ENCODE results near the gene RAB11FIP5.

RAB11FIP5 gene

DNA sequence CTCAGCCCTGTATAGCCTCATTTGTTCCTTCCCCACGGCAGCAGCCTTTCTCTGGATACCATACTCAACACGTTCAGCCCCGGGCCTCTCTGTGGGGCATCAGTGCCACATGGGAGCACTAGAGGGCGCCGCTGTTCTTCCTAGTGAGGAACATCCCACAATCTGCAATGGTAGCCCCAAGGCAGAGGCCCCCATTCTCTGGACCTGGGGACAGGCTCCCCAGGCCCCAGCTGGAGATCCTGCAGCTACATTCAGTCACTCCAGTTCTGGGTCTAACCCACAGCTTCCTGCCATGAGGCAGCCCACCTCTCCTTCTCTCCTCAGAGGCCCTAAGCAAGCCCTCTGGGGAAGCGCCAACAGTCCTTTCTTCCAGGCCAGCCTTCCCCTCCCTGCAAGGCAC is 27.1 kb downstream of the RAB11FIP5 start:
- DNase-seq, result peak; percentile 77

DNA sequence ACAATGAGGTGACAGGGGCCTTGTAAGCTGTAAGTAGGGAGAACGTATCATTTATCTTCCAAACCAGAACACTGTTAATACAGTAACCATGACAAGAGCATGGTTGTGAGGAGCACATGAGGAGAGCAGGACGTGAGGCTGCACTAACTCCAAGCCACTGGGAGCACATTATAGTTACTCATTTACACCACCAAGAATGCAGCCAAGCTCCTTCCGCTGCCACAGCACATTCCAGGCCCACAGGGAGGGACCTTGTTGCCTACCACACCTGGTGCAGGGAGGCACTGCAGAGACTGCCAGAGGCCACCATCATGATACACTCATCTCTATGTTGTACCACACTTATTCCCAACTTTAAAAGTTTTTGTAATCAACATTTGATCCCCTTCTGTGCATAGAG is 27.8 kb downstream of the RAB11FIP5 start:
- DNase-seq, result no peak

DNA sequence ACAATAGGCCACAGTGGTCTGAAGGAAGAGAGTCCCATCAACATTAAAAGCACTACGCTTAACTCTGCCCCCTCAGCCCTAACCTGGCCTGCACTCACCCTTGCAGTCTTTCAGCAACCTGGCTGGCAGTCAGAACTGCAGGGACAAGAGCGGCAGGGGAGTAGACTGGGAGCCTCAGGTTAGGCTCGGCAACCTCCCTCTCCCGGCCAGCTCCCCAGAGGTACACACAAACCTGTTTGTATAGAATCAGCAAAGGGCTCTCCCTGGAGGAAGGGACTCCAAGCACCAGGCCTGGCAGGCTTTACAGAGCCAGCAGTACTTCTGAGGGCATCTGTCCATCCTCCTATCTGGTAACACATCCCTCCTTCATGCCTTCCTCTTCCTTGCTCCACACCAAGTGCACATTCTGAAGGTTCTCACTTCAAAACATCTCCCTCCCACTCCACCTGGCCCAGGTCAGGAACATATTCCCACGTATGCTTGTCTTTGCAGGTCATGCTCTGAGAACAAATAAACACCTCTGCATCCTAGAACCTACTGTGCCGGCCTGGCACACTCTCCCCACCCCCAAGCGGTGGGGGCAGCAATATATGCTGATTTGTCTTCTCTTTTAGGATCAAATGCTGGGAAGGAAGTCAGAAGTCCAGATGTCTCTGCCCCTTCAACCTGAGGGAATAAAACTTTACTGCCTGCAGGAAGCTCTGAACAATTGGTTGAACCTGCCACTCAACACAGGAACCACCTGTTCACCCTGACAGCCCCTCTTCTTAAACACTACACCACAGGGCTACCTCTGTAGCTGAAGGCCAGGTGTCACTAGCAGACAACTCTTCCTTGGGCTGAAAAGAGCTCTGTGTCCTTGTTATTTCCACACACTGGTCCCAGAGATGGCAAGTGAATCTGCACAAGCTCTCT is 28.6 kb downstream of the RAB11FIP5 start:
- DNase-seq, result no peak

DNA sequence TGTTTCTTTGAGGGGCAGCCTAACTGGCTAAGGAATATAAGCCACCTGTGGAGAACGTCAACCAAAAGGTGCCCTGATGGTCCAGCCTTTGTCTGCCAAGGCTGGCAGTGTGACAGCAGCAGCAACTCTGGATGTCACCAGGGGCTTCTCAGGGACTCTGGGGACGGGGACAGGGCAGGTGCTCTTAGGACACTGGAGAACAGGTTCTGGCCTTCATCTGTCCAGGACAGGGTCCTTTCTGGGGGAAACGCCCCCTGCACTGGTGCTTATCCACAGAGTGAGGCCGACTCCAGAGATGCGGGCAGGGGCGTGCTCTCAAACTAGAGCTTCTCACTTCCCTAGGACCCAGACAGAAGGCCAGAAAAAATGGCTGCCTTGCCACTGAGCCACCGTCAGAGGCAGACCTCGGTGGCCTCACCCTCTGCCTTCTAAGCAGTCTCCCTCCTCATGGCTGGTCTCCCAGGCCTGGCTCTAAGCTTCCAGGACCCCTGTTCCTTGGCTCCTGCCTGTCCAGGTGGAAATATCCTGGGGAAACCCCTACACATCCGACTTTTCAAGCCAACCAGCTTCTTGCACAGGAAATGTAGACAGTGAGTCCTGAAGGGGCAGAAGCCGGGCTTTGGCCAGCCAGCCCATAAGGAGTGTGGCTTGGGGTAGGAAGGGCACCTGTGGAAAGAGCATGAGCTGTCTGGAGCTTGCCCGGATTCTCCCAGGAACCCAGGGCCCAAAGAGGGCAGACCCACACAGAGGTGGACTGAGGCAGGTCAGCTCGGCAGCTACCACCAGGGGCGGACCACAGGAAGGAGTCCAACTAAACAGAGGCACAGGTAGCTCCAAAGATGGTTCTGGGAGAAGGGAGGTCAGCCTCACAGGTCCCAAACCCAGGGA is 30.0 kb downstream of the RAB11FIP5 start:
- DNase-seq, result no peak

DNA sequence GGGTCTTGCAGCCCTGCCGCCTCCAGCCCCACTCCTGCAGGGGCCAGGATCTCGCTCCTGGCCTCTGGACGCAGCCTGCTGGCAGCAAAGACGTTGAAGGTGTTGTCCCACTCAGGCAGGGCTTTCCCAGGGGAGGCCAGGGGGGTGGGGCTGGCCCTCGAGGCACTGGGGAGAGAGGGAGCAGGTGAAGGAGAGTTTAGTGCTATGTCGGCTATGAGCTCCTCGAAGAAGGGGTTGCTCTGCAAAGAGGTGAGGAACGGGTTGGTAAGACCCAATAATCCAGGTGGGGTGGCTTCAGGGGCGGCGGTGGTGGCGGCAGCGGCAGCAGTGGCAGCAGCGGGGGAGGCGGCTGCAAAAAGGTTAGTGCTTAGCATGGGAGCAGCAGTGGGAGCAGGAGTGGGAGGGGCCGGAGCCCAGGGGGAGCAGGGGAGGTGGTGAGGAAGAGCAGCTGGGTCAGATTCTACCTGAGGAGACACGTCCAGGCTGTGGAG is 31.5 kb downstream of the RAB11FIP5 start:
- no peak for DNase-seq

DNA sequence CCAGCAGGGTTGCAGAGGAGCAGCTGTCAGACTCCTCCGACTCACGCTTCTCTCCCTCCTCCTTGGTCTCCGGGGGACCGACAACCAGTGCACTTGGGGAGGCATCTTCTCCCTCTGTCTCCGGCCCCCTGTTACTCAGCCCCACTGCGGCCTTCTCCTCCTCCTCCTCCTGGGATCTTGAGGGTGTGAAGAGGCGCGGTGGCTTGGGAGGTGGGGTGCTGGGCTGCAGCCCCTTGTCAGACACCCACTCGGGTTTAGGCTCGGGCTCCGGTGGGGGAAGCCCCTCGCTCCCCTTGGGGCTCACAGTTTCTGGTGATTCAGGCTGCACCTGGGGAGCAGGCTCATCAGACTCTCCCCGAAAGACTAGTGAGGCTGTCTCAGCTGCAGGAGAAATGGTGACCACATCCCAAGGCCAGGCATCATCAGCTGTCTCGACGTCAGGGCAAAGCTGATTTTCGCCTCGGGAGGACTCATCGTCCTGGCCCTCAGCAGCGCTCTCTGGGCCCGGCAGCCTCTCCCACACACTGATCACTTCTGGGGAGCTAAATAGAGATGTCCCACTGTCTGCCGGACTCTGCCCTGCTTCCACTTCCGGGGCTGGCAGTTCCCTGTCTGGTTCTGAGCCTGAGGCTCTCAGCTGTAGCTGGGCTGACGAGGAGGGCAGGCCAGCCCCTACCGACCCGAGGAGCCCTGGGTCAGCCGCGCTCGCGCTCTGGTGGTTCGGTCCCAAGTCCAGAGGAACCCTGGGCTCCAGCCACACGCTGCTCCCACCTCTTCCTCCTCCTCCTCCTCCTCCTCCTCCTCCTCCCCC is 32.2 kb downstream of the RAB11FIP5 start:
- DNase-seq, result no peak

DNA sequence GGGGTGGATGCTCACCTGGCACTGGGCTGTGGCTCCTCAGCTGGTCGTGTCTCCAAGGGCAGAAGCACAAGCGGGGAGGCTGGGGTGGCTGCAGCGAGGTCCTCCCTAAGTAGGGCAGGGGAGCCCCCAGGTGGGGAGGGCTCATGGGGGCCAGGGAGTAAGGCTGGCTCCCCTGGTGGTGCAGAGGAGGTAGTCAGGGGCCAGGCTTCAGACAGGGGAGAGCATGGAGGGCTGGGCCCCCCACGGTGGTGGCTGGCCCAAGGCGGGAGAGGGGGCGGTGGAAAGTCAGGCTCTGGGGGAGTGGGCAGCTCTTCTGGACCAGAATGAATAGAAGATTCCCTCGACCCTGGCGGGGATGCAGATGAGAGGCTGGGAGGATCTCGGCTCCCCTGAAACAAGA is 33.1 kb downstream of the RAB11FIP5 start:
- no peak for DNase-seq

DNA sequence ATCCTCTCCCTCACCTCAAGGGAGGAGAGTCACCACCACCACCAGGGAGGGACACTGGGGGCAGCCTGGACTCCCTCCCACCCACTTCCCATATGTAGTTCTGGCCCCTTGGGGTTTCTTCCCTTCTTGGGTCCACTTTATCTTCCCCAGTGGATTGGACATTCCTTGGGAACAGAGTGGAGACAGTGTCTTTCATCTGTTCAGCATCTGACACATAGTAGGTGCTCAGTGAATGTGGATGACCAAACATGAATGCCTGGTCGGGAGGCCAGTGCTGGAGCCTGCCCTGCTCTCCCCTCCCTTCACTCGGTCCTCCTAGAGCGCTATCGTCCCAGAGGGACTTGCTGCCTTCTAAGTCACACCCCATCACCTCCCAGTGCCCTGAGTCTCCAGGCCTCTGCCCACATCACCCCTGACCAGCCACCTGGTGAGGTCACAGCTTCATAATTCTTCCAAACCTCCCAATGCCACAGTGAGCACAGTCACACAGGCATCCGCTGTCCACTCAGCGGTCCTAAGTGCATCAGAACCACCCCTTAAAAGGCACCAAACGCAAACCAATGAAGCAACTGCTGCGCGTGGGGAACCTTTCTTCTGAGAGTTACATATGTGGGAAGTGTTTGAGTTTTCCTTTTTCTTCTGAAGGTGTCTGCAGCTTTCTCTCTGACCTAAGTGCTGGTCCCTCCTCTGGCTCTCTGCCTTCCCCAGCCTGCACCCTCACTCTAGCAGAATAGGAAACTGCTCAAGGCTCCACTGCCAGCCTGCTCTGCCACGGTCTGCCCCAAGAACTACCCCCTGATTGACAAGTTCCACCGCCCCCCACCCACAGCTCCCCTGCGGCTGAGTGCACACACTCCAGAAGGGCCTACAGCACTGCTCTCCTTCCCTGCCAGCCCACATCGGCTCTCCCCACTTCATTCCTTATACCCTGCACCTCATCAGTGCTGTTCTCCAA is 34.0 kb downstream of the RAB11FIP5 start:
- no peak for DNase-seq

DNA sequence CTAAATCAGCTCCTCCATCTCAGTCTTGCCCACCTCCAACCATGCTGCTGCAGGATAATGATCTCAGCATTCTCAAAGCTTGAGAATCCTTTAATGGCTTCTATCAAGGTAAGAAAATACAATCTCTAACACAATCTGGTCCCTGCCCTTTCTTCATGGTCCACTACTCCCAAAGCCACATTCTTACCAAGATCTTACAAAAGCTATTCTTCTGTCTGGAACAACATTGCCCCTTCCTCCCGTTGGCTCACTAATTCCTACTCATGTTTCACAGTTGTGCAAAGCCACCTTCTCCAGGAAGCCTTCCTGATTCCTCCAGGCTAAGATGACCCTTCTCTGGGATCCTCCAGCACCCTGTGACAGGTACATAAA is 35.3 kb downstream of the RAB11FIP5 start:
- no peak for DNase-seq

DNA sequence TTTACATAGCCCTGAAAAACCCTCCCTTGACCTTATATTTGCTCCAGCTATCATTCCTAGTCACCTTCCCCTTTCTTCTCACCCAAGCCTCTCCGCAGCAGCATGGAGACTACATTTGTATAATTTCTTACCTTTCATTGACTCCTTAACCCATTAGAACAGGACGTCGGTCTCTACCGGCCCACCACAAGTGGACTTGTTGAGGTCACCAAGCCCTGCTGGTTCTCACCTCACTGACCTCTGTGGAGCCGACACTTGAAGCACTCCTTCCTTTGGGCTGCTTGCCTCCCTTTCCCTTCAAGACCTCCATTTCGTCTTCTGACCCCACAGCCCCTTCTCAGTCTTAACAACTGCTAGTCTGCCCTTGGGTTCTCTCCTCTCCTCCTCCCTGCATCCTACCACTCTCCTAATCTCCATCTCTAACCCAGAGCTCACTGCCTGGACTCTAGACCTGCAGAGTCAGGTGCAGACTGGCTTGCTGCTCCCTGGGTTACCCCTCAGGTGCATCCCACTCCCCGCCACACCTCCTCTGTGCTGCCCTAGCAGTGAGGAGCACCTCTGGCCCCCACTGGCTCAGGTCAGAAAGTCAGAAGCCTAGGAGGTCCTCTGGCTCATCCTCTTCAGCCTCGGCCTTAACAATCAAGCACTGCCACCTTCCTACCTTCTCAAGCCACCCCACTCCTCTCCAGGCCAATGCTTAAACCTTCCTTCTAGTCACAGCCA is 35.9 kb downstream of the RAB11FIP5 start:
- no peak for DNase-seq

DNA sequence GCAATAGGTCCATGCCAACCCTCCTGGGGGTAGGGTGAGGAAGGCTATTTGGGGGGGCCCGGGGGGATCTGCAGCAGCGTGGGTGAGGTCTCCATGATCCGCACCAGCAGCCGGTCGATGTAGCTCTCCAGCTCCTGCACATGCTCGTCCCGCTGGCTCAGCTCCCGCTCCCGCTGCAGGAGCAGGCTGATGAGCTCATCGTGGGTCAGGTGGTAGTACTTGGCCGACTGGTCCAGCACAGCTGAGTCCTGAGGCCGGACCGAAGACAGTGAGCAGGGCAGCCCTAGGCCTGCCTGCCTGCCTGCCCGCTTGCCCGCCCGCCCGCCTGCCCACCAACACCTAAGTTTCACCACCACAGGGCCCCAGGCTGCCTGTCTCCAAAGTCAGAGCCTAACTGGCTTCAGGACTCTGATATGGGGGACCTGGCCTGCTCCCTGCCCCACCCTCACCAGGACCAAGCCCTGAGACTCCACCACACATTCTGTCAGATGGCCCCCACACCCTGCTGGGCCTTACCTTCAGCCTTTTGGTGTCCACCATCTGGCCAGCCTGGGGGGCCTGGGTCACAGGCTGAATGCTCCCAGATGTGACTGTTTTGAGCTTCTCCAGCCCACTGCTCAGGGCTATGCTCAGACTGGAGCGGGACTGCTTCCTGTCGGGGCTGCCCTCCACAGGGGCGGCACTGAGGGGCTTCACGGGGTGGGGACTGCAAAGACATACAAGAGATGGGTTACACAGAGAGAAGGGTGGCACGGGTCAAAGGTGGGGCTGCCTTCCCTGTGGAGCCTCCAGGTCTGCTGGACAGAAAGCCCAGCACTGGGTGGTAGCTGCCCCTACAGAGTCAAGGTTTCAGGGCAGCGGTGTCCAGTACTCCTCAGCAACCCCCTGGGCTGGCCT is 37.0 kb downstream of the RAB11FIP5 start:
- no peak for DNase-seq

DNA sequence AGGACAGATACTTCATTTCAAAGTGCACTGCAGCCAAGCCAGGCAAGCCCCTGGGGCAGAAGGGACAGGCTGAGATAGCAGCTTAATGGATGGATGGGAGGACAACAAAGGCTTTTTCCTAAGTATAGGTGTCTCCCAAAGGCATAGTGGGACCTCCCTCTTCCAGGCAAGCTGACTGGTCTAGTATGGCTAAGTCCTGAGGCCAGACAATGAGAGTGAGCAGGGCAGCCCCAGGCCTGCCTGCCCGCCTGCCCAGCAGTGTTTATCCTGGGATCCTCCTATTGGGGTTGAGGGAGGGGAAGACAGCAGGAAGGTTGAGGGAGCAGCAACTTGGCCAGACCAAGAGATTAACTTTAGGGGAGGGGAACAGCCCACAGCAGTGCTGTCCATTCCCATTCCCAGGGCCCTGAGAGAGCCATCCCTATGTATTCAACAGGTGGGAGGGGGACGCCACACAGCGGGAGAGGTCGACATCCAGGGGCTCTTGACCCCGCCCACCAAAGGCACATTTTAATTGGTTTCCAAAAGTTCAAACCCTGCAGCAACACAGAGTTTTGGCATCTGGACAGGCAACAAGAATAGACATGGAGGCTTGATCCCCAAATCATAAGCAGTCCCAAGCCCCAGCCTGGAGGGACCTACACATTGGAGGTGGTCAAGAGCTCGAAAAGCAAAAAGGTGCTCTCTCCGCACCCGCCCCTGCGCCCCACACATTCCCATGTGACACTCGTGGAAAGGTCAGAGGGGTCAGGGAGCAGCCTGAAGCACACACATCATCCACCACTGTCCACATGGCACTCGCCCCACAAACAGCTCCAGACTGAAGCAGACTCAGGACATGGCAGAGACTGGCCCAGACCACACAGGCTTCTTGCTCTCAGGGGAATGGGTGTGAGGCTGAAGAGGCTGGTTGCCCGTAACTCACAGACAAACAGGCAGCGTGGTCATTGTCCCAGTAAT is 38.4 kb downstream of the RAB11FIP5 start:
- no peak for DNase-seq

DNA sequence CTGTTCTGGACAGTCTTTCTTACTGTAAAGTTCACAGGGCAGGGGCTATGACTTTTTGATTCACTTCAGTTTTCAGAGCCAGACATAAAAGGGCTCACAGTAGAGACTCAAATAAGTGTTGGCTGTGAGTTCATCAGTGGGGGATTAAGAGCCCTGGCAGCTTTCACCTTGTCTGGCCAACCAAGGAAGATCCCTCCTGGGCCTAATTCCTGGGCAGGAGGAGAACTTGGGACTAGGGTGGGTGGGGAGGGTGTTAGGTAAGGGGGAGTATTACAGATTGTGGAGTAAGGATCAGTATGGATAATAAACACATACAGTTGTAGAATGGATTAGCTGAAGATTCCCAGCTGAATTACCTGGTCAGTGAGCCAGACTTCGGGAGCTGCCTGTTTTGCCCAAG is 40.3 kb downstream of the RAB11FIP5 start:
- DNase-seq, result no peak

DNA sequence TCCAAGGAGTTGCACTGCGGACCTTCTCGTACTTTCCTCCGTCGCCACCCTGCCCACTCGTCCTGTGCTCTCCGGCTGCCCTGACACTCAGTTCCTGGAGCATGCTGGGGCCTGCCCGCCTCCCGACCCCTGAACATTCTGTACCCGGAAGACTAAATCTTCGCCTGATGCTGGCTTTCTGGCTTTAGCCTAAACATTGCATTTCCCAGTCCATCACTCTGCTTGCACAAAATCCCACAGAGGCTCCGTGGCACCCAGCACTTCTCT is 40.7 kb downstream of the RAB11FIP5 start:
- no peak for DNase-seq

DNA sequence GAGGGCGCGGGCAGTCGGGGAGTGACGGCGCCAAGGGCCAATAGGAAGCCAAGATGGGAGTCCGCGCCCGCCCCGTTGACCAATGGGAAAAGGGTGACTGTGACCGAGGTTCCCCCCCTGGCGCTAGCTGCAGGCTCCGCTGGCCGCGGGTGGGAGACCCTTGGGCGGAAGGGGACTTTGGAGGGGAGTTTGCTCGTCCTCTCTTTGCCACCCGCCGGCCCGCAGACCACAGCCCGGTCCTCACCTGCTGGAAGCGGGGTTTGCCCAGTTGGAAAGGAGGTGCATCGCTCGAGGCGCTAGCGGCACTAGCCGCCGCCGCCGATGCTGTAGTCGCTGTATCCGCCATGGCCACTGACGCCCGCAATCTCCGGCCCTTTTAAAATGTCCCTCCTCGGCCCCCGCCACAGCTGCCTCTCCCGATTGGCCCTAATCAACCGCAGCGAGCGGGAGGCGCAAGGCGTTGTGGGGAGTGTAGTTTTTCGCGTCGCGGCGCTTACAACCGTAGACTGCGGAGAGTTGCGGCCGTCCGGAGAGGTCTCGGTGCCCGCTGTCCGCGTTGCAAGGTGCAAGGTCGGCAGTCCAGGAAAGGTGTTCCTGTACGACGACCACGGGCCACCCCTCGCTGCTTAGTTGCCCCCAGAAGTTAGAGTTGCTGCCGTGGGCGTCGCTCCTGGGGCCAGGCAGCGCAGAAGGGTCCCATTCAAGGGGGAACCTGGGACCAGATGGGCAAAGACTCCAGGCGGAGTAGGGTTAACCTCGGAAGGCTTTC is 41.2 kb downstream of the RAB11FIP5 start, which contains the start of gene SFXN5:
Gene SFXN5 (minus strand): TSS at position 353 of the 769 bp plus-strand sequence. CDS start 7 bp downstream, at position 346.
- peak; percentile 92 for DNase-seq

DNA sequence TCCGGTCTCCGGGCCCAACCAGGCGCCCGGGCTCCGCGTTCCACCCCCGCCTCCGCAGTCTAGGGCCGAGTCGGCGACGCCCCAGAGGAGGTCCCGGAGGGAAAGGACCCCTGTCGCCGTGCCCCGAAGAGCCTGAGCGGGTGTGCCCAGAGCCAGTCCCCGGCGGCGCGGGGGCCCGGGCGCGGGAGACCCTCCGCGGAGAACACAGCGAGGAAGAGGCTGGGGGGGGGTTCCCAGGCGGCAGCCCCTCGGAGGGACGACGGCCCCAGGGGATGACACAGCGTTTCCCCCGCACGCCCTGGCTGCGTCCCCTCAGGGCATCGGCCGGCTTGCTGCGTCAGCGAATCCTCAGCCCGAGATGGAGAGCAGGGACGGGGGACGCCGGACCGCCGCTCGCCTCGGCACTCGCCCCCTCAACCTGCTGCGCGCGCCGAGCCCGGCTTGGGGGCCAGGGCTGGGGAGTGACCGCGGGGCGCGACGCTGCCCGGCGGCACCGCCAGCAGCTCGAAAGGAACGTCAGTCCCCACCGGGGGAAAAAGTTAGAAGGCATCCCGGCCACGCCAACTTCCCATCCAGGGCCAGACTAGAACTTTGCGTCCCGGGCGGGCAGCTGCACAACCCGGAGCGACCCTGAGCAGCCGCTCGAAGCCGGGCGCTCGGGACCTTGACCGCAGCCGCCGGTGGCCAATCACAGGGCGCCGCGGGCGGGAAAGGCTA is 41.9 kb downstream of the RAB11FIP5 start:
- DNase-seq, result no peak
